Kidney epithelial cell (primary cell): ENCODE measurements around the gene KCTD2. TPM values are rescaled to one million over a fixed set of nuclear protein-coding genes. Genes with fewer than 3 reads are reported as not detected.

Experiments used
- DNase-seq: peaks from one replicate; pipeline ENCODE4 v3.0.0-alpha.2; 2010; ENCODE audit warnings: low read depth
- H3K27me3 ChIP-seq: 2 replicates; pipeline ENCODE4 v1.6.0; 2011; ENCODE audit warnings: low read length; ENCODE audit not compliant: control insufficient read depth, insufficient read depth
- H3K36me3 ChIP-seq: 2 replicates; pipeline ENCODE4 v1.5.1; 2011; ENCODE audit warnings: low read length; ENCODE audit not compliant: control insufficient read depth, insufficient read depth
- H3K4me3 ChIP-seq: 2 replicates; pipeline ENCODE4 v1.5.1; 2011; ENCODE audit warnings: low read depth, mild to moderate bottlenecking, control low read depth, low read length
- CTCF ChIP-seq: IDR thresholded peaks from 2 replicates; pipeline ENCODE4 v1.5.1; 2011; ENCODE audit warnings: mild to moderate bottlenecking, moderate library complexity, low read length, control low read depth, inconsistent platforms; ENCODE audit not compliant: insufficient read depth, poor library complexity, severe bottlenecking
- total RNA-seq: library from RNA; depleted of rRNA; stranded (reverse); fragments of >200 nt; gene quantifications from 2 replicates; pipeline ENCODE4 v1.2.3, GENCODE V29; 2015

Gene KCTD2
- total RNA-seq, 1 donor from 2014 or later, result 15.6 TPM

GRCh38 chr17:75113798-75114551 is 67.0 kb downstream of the KCTD2 start:
- DNase-seq, result no peak
- Histone ChIP-seq H3K4me3 (peak overlapping the region; percentile 42), H3K27me3 (no peaks in the 10 kb centered on the region), H3K36me3 (peaks cover 3% of the 10 kb centered on the region)
- peak; percentile 89 for TF ChIP-seq CTCF

GRCh38 chr17:75114552-75115314 is 67.7 kb downstream of the KCTD2 start:
- no peak for DNase-seq
- Histone ChIP-seq H3K4me3 (peak overlapping the region; percentile 42), H3K27me3 (no peaks in the 10 kb centered on the region), H3K36me3 (peaks cover 3% of the 10 kb centered on the region)
- TF ChIP-seq CTCF, result no peak

Other genes with a start within 250 kb of the KCTD2 start
- gene GRIN2C, start 187.3 kb upstream of the KCTD2 start, total RNA-seq, result not detected in 2 replicates
- 34.0 and 45.0 TPM in 2 replicates for gene FDXR, start 174.2 kb upstream of the KCTD2 start, total RNA-seq
- not detected in 2 replicates for gene FADS6, start 153.6 kb upstream of the KCTD2 start, total RNA-seq
- not detected in 2 replicates for gene USH1G, start 124.0 kb upstream of the KCTD2 start, total RNA-seq
- not detected in 2 replicates for gene OTOP2, start 123.0 kb upstream of the KCTD2 start, total RNA-seq
- not detected in 2 replicates for gene OTOP3, start 111.3 kb upstream of the KCTD2 start, total RNA-seq
- 25.2 and 28.5 TPM in 2 replicates for gene HID1, start 74.5 kb upstream of the KCTD2 start, total RNA-seq
- gene CDR2L, start 59.6 kb upstream of the KCTD2 start, total RNA-seq, result 51.9 and 52.3 TPM in 2 replicates
- 68.5 and 77.7 TPM in 2 replicates for gene MRPL58, start 34.6 kb upstream of the KCTD2 start, total RNA-seq
- gene ATP5PD, start 256 bp upstream of the KCTD2 start, total RNA-seq, result 247 and 275 TPM in 2 replicates
- 19.1 and 23.1 TPM in 2 replicates for gene SLC16A5, start 40.7 kb downstream of the KCTD2 start, total RNA-seq
- gene ARMC7, start 62.7 kb downstream of the KCTD2 start, total RNA-seq, result 7.9 and 8.0 TPM in 2 replicates
- 107 and 114 TPM in 2 replicates for gene NT5C, start 84.5 kb downstream of the KCTD2 start, total RNA-seq
- gene JPT1, start 107.3 kb downstream of the KCTD2 start, total RNA-seq, result 453 and 466 TPM in 2 replicates
- 61.9 and 76.0 TPM in 2 replicates for gene SUMO2, start 135.7 kb downstream of the KCTD2 start, total RNA-seq
- 33.1 and 37.2 TPM in 2 replicates for gene NUP85, start 158.5 kb downstream of the KCTD2 start, total RNA-seq
- gene GGA3, start 214.4 kb downstream of the KCTD2 start, total RNA-seq, result 24.8 and 34.8 TPM in 2 replicates
- gene MRPS7, start 214.7 kb downstream of the KCTD2 start, total RNA-seq, result 57.8 and 69.4 TPM in 2 replicates
- gene MIF4GD, start 224.0 kb downstream of the KCTD2 start, total RNA-seq, result 26.7 and 36.1 TPM in 2 replicates
- gene SLC25A19, start 242.2 kb downstream of the KCTD2 start, total RNA-seq, result 6.0 and 7.1 TPM in 2 replicates